Measurements from ENCODE around the gene AP1B1. TPM values are rescaled to one million over a fixed set of nuclear protein-coding genes. Genes with fewer than 3 reads are reported as not detected.

The AP1B1 gene
- total RNA-seq, 1 experiment from 2014 or later: 101 TPM

- no TSS peak for BruUV-seq (replicated peaks)
- no peaks in the 10 kb centered on the region for H3K27me3 Mint-ChIP-seq (ENCODE audit: insufficient read depth, unreplicated experiment)
- ChIA-PET CTCF (no interaction called here), POLR2A (no interaction called here)
- H3K4me1 Mint-ChIP-seq (ENCODE audit: low read depth, unreplicated experiment): no peaks in the 10 kb centered on the region
- no peak for TF ChIP-seq CTCF (IDR thresholded peaks at IDR 0.05; ENCODE audit: insufficient read depth in 1 of 2, low read depth in 1 of 2, low read length in 1 of 2, severe bottlenecking in 1 of 2, unreplicated experiment in 1 of 2)
- no peak overlapping the region for H3K4me3 Mint-ChIP-seq (ENCODE audit: unreplicated experiment)
- H3K4me3 ChIP-seq (ENCODE audit: low read depth, low read length): no peak overlapping the region
- no peaks in the 10 kb centered on the region for H3K9me3 Mint-ChIP-seq (ENCODE audit: unreplicated experiment)
- H3K36me3 Mint-ChIP-seq (ENCODE audit: insufficient read depth, unreplicated experiment): peaks cover 100% of the 10 kb centered on the region
- no peaks in the 10 kb centered on the region for H3K9me3 ChIP-seq
- H3K4me1 ChIP-seq: no peaks in the 10 kb centered on the region
- H3K27ac Mint-ChIP-seq (ENCODE audit: unreplicated experiment): no peak overlapping the region
- H3K36me3 ChIP-seq (ENCODE audit: control insufficient read depth, insufficient read depth, low read length): peaks cover 8% of the 10 kb centered on the region
- H3K27me3 ChIP-seq (replicated peaks; ENCODE audit: control insufficient read depth, insufficient read depth, low read length): no peaks in the 10 kb centered on the region
- intact Hi-C loops (cut with micrococcal nuclease; ENCODE audit: unreplicated experiment): no loop called here
- DNase-seq: no peak
Observed at GRCh38 chr22:29284196-29284595, 104.2 kb downstream of the AP1B1 start.

- Mint-ChIP-seq H3K36me3 (ENCODE audit: insufficient read depth, unreplicated experiment) (peaks cover 100% of the 10 kb centered on the region), H3K4me3 (ENCODE audit: unreplicated experiment) (no peak overlapping the region), H3K27me3 (ENCODE audit: insufficient read depth, unreplicated experiment) (no peaks in the 10 kb centered on the region), H3K4me1 (ENCODE audit: low read depth, unreplicated experiment) (peaks cover 21% of the 10 kb centered on the region), H3K27ac (ENCODE audit: unreplicated experiment) (no peak overlapping the region), H3K9me3 (ENCODE audit: unreplicated experiment) (no peaks in the 10 kb centered on the region)
- Histone ChIP-seq H3K4me1 (peaks cover 30% of the 10 kb centered on the region), H3K4me3 (ENCODE audit: low read depth, low read length) (no peak overlapping the region), H3K9me3 (no peaks in the 10 kb centered on the region), H3K36me3 (ENCODE audit: control insufficient read depth, insufficient read depth, low read length) (peaks cover 10% of the 10 kb centered on the region), H3K27me3 (replicated peaks; ENCODE audit: control insufficient read depth, insufficient read depth, low read length) (no peaks in the 10 kb centered on the region)
- TF ChIP-seq CTCF (IDR thresholded peaks at IDR 0.05; ENCODE audit: insufficient read depth in 1 of 2, low read depth in 1 of 2, low read length in 1 of 2, severe bottlenecking in 1 of 2, unreplicated experiment in 1 of 2): no peak
- DNase-seq: no peak
- CTCF ChIA-PET: no interaction called here
- BruUV-seq (replicated peaks): no TSS peak
- POLR2A ChIA-PET: interaction anchor here (0.7 kb wide), 1 partner anchor 280 kb away, joined by 6 read pairs; no protein-coding TSS in a partner anchor
- intact Hi-C loops (cut with micrococcal nuclease; ENCODE audit: unreplicated experiment): no loop called here
Observed at GRCh38 chr22:29277927-29278326, 110.4 kb downstream of the AP1B1 start.

Small RNA genes within 50 kb of the gene (microRNA-seq; reads per million reads assigned to microRNA genes)
- 6.9 reads per million, percentile 41 among the genes with 10 or more reads in this experiment for gene MIR3653

Other genes starting within 250 kb of the AP1B1 start
- gene EMID1, start 182.7 kb downstream of the AP1B1 start, total RNA-seq (2022): 8.9 and 10.0 TPM in 2 replicates
- gene RHBDD3, start 120.6 kb downstream of the AP1B1 start, total RNA-seq (2022): 47.7 and 49.6 TPM in 2 replicates
- 343 and 358 TPM in 2 replicates for gene EWSR1, start 120.3 kb downstream of the AP1B1 start, total RNA-seq (2022)
- gene GAS2L1, start 81.9 kb downstream of the AP1B1 start, total RNA-seq (2022): 20.4 and 21.1 TPM in 2 replicates
- gene RASL10A, start 72.9 kb downstream of the AP1B1 start, total RNA-seq (2022): 1.1 and 1.8 TPM in 2 replicates
- gene RFPL1, start 50.0 kb upstream of the AP1B1 start, total RNA-seq (2022): not detected in 2 replicates
- gene NEFH, start 91.6 kb upstream of the AP1B1 start, total RNA-seq (2022): not detected in 2 replicates
- 61.1 and 74.6 TPM in 2 replicates for gene THOC5, start 165.2 kb upstream of the AP1B1 start, total RNA-seq (2022)
- gene NIPSNAP1, start 192.5 kb upstream of the AP1B1 start, total RNA-seq (2022): 81.8 and 102 TPM in 2 replicates
- gene NF2, start 215.1 kb upstream of the AP1B1 start, total RNA-seq (2022): 53.2 and 56.5 TPM in 2 replicates